MM.1S (cell line): ENCODE data around the gene DNAH10.

Source experiments
- DNase-seq: peaks from one replicate; pipeline ENCODE4 v3.0.0-alpha.2; 2015
- H2AFZ ChIP-seq: fragments of 300-600 bp; sonication (generic); 2 replicates; pipeline ENCODE4 v1.6.0; 2016; ENCODE audit warnings: antibody characterized with exemption, low read length
- H3F3A ChIP-seq: fragments of 300-600 bp; sonication (generic); 2 replicates; pipeline ENCODE4 v1.6.1; 2016; ENCODE audit warnings: mild to moderate bottlenecking, antibody characterized with exemption, low read length, moderate library complexity, mixed read lengths; ENCODE audit not compliant: insufficient read depth
- H3K27ac ChIP-seq: fragments of 300-600 bp; sonication (generic); 2 replicates; pipeline ENCODE4 v1.5.1; 2016; ENCODE audit warnings: mild to moderate bottlenecking, low read length
- H3K27me3 ChIP-seq: fragments of 300-600 bp; sonication (generic); replicated peaks from 2 replicates; pipeline ENCODE4 v1.6.0; 2016; ENCODE audit warnings: low read length; ENCODE audit not compliant: insufficient read depth
- H3K36me3 ChIP-seq: fragments of 300-600 bp; sonication (generic); replicated peaks from 2 replicates; pipeline ENCODE4 v1.6.1; 2016; ENCODE audit warnings: mild to moderate bottlenecking, low read length, mixed read lengths; ENCODE audit not compliant: insufficient read depth
- H3K4me1 ChIP-seq: fragments of 300-600 bp; sonication (generic); 2 replicates; pipeline ENCODE4 v1.6.1; 2016; ENCODE audit warnings: low read length, mixed read lengths
- H3K4me2 ChIP-seq: fragments of 300-600 bp; sonication (generic); 2 replicates; pipeline ENCODE4 v1.6.0; 2016; ENCODE audit warnings: low read depth, low read length
- H3K4me3 ChIP-seq: fragments of 300-600 bp; sonication (generic); 2 replicates; pipeline ENCODE4 v1.5.1; 2016; ENCODE audit warnings: low read length, mixed read lengths
- H3K79me2 ChIP-seq: fragments of 300-600 bp; sonication (generic); 2 replicates; pipeline ENCODE4 v1.6.1; 2016; ENCODE audit warnings: mixed run types, low read length, mixed read lengths
- H3K9ac ChIP-seq: fragments of 300-600 bp; sonication (generic); 2 replicates; pipeline ENCODE4 v1.6.1; 2016; ENCODE audit warnings: low read length, mixed read lengths
- H3K9me2 ChIP-seq: fragments of 300-600 bp; sonication (generic); replicated peaks from 2 replicates; pipeline ENCODE4 v1.6.1; 2016; ENCODE audit warnings: mild to moderate bottlenecking, low read length, mixed read lengths; ENCODE audit not compliant: insufficient read depth
- H3K9me3 ChIP-seq: fragments of 300-600 bp; sonication (generic); replicated peaks from 2 replicates; pipeline ENCODE4 v1.6.1; 2016; ENCODE audit warnings: mild to moderate bottlenecking, low read length, mixed read lengths; ENCODE audit not compliant: insufficient read depth
- H4K20me1 ChIP-seq: fragments of 300-600 bp; sonication (generic); 2 replicates; pipeline ENCODE4 v1.6.1; 2016; ENCODE audit warnings: mild to moderate bottlenecking, low read length, moderate library complexity, mixed read lengths; ENCODE audit not compliant: insufficient read depth
- EZH2 ChIP-seq: fragments of 300-600 bp; sonication (generic); optimal IDR thresholded peaks from 2 replicates; pipeline ENCODE3; 2017; ENCODE audit warnings: low read depth, mild to moderate bottlenecking, antibody characterized with exemption, low read length, mixed read lengths
- EZH2phosphoT487 ChIP-seq: fragments of 300-600 bp; sonication (generic); IDR thresholded peaks from 2 replicates; pipeline ENCODE4 v1.6.1; 2018; ENCODE audit warnings: antibody characterized with exemption, low read length
- TF ChIP-seq, protein P1 (sequence below): fragments of 300-600 bp; sonication (generic); IDR thresholded peaks from 2 replicates; pipeline ENCODE4 v1.5.1; 2016; ENCODE audit warnings: antibody characterized with exemption, low read length, mixed read lengths

The DNAH10 gene

GRCh38 chr12:123934016-123934620, 172.0 kb downstream of the DNAH10 start:
- no peak for TF ChIP-seq EZH2phosphoT487
- no peak for TF ChIP-seq EZH2
- TF ChIP-seq, protein P1, sequence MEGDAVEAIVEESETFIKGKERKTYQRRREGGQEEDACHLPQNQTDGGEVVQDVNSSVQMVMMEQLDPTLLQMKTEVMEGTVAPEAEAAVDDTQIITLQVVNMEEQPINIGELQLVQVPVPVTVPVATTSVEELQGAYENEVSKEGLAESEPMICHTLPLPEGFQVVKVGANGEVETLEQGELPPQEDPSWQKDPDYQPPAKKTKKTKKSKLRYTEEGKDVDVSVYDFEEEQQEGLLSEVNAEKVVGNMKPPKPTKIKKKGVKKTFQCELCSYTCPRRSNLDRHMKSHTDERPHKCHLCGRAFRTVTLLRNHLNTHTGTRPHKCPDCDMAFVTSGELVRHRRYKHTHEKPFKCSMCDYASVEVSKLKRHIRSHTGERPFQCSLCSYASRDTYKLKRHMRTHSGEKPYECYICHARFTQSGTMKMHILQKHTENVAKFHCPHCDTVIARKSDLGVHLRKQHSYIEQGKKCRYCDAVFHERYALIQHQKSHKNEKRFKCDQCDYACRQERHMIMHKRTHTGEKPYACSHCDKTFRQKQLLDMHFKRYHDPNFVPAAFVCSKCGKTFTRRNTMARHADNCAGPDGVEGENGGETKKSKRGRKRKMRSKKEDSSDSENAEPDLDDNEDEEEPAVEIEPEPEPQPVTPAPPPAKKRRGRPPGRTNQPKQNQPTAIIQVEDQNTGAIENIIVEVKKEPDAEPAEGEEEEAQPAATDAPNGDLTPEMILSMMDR = no peak
- Histone ChIP-seq H3K4me2 (no peak overlapping the region), H3K27ac (no peak overlapping the region), H3K9me3 (no peaks in the 10 kb centered on the region), H3K9ac (no peak overlapping the region), H4K20me1 (no peaks in the 10 kb centered on the region), H3F3A (peaks cover 2% of the 10 kb centered on the region; the same call in 1 of the 2 replicates), H2AFZ (no peak overlapping the region), H3K4me1 (peaks cover 3% of the 10 kb centered on the region; the same call in 1 of the 2 replicates), H3K36me3 (no peaks in the 10 kb centered on the region), H3K4me3 (no peak overlapping the region), H3K27me3 (no peaks in the 10 kb centered on the region), H3K9me2 (no peaks in the 10 kb centered on the region), H3K79me2 (no peaks in the 10 kb centered on the region)
- no peak for DNase-seq

DNA sequence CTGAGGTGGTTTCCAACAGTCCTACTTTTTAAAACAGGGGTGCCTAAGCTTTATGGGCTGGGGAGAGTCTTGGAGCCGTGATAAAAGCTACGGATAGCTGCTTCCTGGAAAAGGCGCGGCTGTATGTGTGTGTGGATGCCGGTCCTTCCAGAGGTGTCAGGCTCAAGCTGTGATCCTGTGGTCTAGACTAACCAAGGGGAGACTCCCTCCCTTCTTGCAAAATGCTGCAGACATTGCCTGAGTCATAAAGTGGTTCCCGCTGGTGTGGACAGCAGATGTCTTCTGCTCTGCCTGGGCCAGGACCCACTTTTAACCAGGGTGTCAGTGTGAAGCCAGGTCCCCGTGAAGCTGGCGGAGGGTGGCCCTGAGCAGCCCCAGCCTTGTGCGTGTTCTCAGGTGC, 172.7 kb downstream of the DNAH10 start:
- TF ChIP-seq, protein P1 = no peak
- TF ChIP-seq EZH2 (no peak), EZH2phosphoT487 (no peak)
- no peak for DNase-seq

DNA sequence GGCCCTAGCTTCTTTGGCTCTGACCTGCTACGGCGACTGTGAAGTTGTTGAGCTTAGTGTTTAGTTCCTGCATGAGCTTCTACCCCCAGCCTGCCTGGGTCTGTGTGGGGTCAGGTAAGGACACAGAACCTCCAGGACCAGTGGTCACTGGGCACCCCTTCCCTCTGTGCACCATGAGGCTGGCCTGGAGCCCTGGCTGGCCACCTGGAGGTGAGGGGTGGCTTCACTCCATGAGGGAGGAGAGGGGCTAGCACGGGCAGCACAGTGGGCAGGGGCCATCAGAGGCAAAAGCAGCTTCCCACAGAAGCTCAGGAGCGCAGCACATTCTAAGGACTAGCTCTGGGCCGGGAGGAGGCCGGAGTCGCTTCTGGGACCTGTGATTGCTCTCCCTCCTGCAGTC, 173.9 kb downstream of the DNAH10 start:
- DNase-seq = no peak
- Histone ChIP-seq H3K4me2 (no peak overlapping the region), H3K4me1 (no peaks in the 10 kb centered on the region), H3K79me2 (no peaks in the 10 kb centered on the region), H3K27ac (no peak overlapping the region), H3K9me3 (no peaks in the 10 kb centered on the region), H3K36me3 (no peaks in the 10 kb centered on the region), H3K27me3 (no peaks in the 10 kb centered on the region), H3K4me3 (no peak overlapping the region), H3F3A (no peaks in the 10 kb centered on the region), H4K20me1 (no peaks in the 10 kb centered on the region), H3K9me2 (no peaks in the 10 kb centered on the region), H2AFZ (no peak overlapping the region), H3K9ac (no peak overlapping the region)
- TF ChIP-seq, protein P1 = no peak
- TF ChIP-seq EZH2 (no peak), EZH2phosphoT487 (no peak)

More for the DNA sequence above, 172.7 kb downstream of the DNAH10 start:
- H3K9me3 ChIP-seq = no peaks in the 10 kb centered on the region
- no peaks in the 10 kb centered on the region for H3K9me2 ChIP-seq
- no peak overlapping the region for H3K27ac ChIP-seq
- no peak overlapping the region for H2AFZ ChIP-seq
- H3F3A ChIP-seq = no peaks in the 10 kb centered on the region
- no peaks in the 10 kb centered on the region for H3K4me1 ChIP-seq
- no peak overlapping the region for H3K4me2 ChIP-seq
- H3K9ac ChIP-seq = no peak overlapping the region
- H3K36me3 ChIP-seq = no peaks in the 10 kb centered on the region
- no peak overlapping the region for H3K4me3 ChIP-seq
- H3K79me2 ChIP-seq = no peaks in the 10 kb centered on the region
- no peaks in the 10 kb centered on the region for H3K27me3 ChIP-seq
- no peaks in the 10 kb centered on the region for H4K20me1 ChIP-seq
